ENCODE data around the gene LRRK1. TPM values are rescaled to one million over a fixed set of nuclear protein-coding genes. Genes with fewer than 3 reads are reported as not detected.

Gene LRRK1
- total and polyA plus RNA-seq, 4 donors: 5.0 to 5.3 (median 5.2) TPM

GRCh38 chr15:101086394-101087171, 167.4 kb downstream of the LRRK1 start:
- H3K4me3 ChIP-seq (ENCODE audit: low read depth, low read length): no peak overlapping the region
- 94% methylated on average over 42 of the region's 48 CpGs for WGBS (ENCODE audit: insufficient coverage)
- H3K27ac ChIP-seq (ENCODE audit: low read depth, low read length): no peak overlapping the region
- DNase-seq (ENCODE audit: low read depth in 4 of 6, low spot score in 6 of 6): no peak
- H3K4me1 ChIP-seq (ENCODE audit: control insufficient read depth, insufficient read depth, low read length): peaks cover 56% of the 10 kb centered on the region
- H3K36me3 ChIP-seq (ENCODE audit: control insufficient read depth, insufficient read depth, low read length): no peaks in the 10 kb centered on the region
- peaks cover 2% of the 10 kb centered on the region for H3K9me3 ChIP-seq (ENCODE audit: control insufficient read depth, insufficient read depth, low read length)
- H3K27me3 ChIP-seq (ENCODE audit: control insufficient read depth, insufficient read depth, low read length): no peaks in the 10 kb centered on the region

GRCh38 chr15:101087172-101087769, 168.1 kb downstream of the LRRK1 start:
- no peaks in the 10 kb centered on the region for H3K36me3 ChIP-seq (ENCODE audit: control insufficient read depth, insufficient read depth, low read length)
- DNase-seq (ENCODE audit: low read depth in 4 of 6, low spot score in 6 of 6): no peak
- H3K4me1 ChIP-seq (ENCODE audit: control insufficient read depth, insufficient read depth, low read length): peaks cover 63% of the 10 kb centered on the region
- no peak overlapping the region for H3K27ac ChIP-seq (ENCODE audit: low read depth, low read length)
- H3K27me3 ChIP-seq (ENCODE audit: control insufficient read depth, insufficient read depth, low read length): no peaks in the 10 kb centered on the region
- H3K9me3 ChIP-seq (ENCODE audit: control insufficient read depth, insufficient read depth, low read length): peaks cover 2% of the 10 kb centered on the region
- WGBS (ENCODE audit: insufficient coverage): 77% methylated on average over 9 of the region's 10 CpGs
- no peak overlapping the region for H3K4me3 ChIP-seq (ENCODE audit: low read depth, low read length)

DNA sequence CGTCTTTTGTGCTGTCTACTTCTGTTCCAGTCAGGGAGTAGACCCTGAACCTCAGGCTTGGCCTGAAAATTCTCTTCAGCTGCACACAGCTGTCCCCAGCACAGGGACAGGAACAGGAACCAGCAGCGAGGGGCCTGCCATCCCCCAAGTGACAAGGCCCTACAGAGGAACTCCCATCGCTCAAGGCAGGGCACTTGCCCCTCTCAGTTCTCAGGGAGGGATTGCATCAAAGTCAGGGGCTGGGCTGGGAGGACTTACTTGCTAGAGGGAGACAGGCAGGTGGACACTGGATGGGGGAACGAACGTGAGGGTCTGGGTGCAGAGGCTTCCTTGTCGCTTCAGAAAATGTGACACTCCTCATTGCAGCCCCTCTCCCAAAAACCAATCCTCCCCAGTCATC, 169.1 kb downstream of the LRRK1 start:
- 75% methylated on average over 2 of the region's 6 CpGs for WGBS (ENCODE audit: insufficient coverage)
- Histone ChIP-seq H3K36me3 (ENCODE audit: control insufficient read depth, insufficient read depth, low read length) (peaks cover 4% of the 10 kb centered on the region), H3K4me3 (ENCODE audit: low read depth, low read length) (no peak overlapping the region), H3K27me3 (ENCODE audit: control insufficient read depth, insufficient read depth, low read length) (no peaks in the 10 kb centered on the region), H3K27ac (ENCODE audit: low read depth, low read length) (peak overlapping the region; percentile 82), H3K9me3 (ENCODE audit: control insufficient read depth, insufficient read depth, low read length) (peaks cover 2% of the 10 kb centered on the region), H3K4me1 (ENCODE audit: control insufficient read depth, insufficient read depth, low read length) (peaks cover 72% of the 10 kb centered on the region)
- DNase-seq (ENCODE audit: low read depth in 4 of 6, low spot score in 6 of 6): no peak

DNA sequence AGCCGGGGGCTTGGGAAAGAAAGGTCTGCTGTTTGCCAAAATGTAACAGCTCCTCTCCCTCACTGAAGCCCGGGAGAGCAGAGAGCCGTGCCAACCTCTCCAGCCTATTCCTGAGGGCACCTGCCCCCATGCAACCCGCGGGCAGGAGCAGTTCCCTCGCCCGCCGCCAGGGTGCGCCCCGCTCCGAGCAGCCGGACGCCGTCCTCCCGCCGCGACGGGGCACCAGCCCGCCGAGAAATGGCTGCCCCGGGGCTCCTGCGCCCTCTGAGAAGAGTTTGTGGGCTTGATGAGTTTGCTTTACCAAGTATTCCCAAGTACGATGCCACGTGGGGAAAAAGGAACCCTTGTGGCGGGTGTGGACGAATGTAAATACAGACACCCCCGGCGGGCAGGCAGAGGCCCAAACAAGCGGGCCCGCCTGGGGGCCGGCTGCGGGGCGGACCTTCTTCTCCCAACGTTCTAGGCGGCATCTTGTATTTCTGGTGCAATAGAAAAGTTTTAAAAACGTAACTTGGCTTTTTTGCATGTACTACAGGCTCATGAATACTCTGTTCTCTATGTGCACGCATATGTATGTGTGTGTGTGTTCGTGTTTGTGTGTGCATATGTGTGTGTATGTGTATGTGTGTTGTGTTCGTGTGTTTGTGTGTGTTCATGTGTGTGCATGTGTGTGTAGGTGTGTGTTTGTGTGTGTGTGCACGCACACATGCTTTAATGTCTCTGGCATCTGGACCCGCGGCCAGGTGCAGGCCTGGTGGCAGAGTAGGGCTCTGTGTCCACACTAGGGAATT, 169.8 kb downstream of the LRRK1 start:
- peak in 2 of 6 donors; percentile 30 to 70 for DNase-seq (ENCODE audit: low read depth in 4 of 6, low spot score in 6 of 6)
- Histone ChIP-seq H3K27me3 (ENCODE audit: control insufficient read depth, insufficient read depth, low read length) (no peaks in the 10 kb centered on the region), H3K27ac (ENCODE audit: low read depth, low read length) (peak overlapping the region; percentile 82), H3K9me3 (ENCODE audit: control insufficient read depth, insufficient read depth, low read length) (peaks cover 2% of the 10 kb centered on the region), H3K4me1 (ENCODE audit: control insufficient read depth, insufficient read depth, low read length) (peaks cover 70% of the 10 kb centered on the region), H3K36me3 (ENCODE audit: control insufficient read depth, insufficient read depth, low read length) (peaks cover 4% of the 10 kb centered on the region), H3K4me3 (ENCODE audit: low read depth, low read length) (no peak overlapping the region)
- 41% methylated on average over 28 of the region's 42 CpGs for WGBS (ENCODE audit: insufficient coverage)

- peaks cover 4% of the 10 kb centered on the region for H3K36me3 ChIP-seq (ENCODE audit: control insufficient read depth, insufficient read depth, low read length)
- 72% methylated on average over 4 of the region's 9 CpGs for WGBS (ENCODE audit: insufficient coverage)
- peaks cover 70% of the 10 kb centered on the region for H3K4me1 ChIP-seq (ENCODE audit: control insufficient read depth, insufficient read depth, low read length)
- H3K27me3 ChIP-seq (ENCODE audit: control insufficient read depth, insufficient read depth, low read length): no peaks in the 10 kb centered on the region
- H3K4me3 ChIP-seq (ENCODE audit: low read depth, low read length): no peak overlapping the region
- DNase-seq (ENCODE audit: low read depth in 4 of 6, low spot score in 6 of 6): peak in 1 of 6 donors; percentile 57
- peaks cover 2% of the 10 kb centered on the region for H3K9me3 ChIP-seq (ENCODE audit: control insufficient read depth, insufficient read depth, low read length)
- H3K27ac ChIP-seq (ENCODE audit: low read depth, low read length): peak overlapping the region; percentile 82
These were observed 170.6 kb downstream of the LRRK1 start for GRCh38 chr15:101089579-101090427.

DNA sequence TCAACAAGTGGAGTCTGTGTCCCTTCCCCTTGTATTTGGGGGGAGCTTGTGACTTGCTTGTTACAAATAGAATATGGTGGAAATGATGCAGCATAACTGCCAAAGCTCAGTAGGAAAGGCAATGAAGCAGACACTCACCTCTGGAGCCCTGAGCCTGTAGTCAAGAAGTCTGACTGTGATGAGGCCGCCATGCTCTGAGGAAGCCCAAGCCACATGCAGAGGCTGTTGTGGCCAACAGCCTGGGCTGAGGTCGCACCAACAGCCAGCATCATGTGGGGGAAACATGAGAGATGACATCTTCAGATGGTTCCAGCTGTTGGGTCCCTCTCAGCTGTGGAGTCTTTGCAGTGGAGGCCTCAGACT, 171.3 kb downstream of the LRRK1 start:
- 100% methylated on average over 2 of the region's 2 CpGs for WGBS (ENCODE audit: insufficient coverage)
- Histone ChIP-seq H3K4me1 (ENCODE audit: control insufficient read depth, insufficient read depth, low read length) (peaks cover 70% of the 10 kb centered on the region), H3K36me3 (ENCODE audit: control insufficient read depth, insufficient read depth, low read length) (peaks cover 4% of the 10 kb centered on the region)

DNA sequence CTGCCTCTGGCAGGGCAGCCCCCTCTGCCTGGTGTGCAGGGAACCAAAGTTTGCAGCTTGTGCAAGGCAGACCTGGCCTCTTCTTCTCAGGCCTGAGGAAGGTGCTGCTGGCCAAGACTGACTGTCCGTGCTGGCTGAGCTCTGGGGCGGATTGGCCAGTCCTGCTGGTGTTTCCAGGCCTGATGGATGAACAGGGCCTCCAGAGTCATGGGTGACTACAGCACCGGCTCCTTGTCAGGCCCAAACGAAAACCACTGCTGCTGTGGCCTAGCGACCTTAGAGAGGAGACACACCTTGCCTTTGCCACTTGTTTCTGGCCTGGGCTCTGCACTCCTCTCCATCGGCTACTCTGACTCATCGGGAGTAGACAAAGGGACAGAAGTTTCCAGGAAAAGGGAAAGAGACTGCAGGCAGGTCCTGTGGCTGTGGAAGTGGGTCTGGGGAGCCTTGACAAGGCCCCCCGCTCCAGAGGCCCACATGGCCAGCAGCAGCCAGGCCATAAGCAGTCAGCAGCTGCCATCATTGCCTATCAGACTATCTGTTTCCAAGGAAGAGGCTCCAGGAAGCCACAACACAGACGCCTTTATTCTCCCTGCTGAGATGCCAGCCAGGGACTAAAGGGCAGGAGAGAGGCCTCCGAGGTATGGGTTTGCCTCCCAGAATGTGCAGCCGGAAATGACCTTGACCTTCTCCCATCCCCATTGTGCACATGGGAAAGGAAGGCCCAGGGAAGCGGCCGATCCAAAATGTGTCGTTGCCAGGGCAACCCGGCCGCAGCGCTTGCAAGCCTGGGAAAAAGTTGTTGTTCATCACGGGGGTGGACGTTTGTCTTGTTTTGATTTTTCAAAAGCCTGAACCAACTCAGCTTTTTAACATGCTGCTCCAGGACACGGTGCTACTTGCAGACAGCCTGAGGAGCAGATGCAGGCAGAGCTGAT, 172.2 kb downstream of the LRRK1 start:
- Histone ChIP-seq H3K4me3 (ENCODE audit: low read depth, low read length) (no peak overlapping the region), H3K36me3 (ENCODE audit: control insufficient read depth, insufficient read depth, low read length) (peaks cover 4% of the 10 kb centered on the region), H3K4me1 (ENCODE audit: control insufficient read depth, insufficient read depth, low read length) (peaks cover 70% of the 10 kb centered on the region), H3K27me3 (ENCODE audit: control insufficient read depth, insufficient read depth, low read length) (no peaks in the 10 kb centered on the region), H3K27ac (ENCODE audit: low read depth, low read length) (peak overlapping the region; percentile 82), H3K9me3 (ENCODE audit: control insufficient read depth, insufficient read depth, low read length) (peaks cover 2% of the 10 kb centered on the region)
- WGBS (ENCODE audit: insufficient coverage): 22% methylated on average over 17 of the region's 20 CpGs
- DNase-seq (ENCODE audit: low read depth in 4 of 6, low spot score in 6 of 6): peak in 4 of 6 donors; percentile 54 to 91 (median 76)

More for the DNA sequence above, 171.3 kb downstream of the LRRK1 start:
- H3K4me3 ChIP-seq (ENCODE audit: low read depth, low read length): no peak overlapping the region
- DNase-seq (ENCODE audit: low read depth in 4 of 6, low spot score in 6 of 6): no peak
- H3K9me3 ChIP-seq (ENCODE audit: control insufficient read depth, insufficient read depth, low read length): peaks cover 2% of the 10 kb centered on the region
- no peaks in the 10 kb centered on the region for H3K27me3 ChIP-seq (ENCODE audit: control insufficient read depth, insufficient read depth, low read length)
- peak overlapping the region; percentile 82 for H3K27ac ChIP-seq (ENCODE audit: low read depth, low read length)

DNA sequence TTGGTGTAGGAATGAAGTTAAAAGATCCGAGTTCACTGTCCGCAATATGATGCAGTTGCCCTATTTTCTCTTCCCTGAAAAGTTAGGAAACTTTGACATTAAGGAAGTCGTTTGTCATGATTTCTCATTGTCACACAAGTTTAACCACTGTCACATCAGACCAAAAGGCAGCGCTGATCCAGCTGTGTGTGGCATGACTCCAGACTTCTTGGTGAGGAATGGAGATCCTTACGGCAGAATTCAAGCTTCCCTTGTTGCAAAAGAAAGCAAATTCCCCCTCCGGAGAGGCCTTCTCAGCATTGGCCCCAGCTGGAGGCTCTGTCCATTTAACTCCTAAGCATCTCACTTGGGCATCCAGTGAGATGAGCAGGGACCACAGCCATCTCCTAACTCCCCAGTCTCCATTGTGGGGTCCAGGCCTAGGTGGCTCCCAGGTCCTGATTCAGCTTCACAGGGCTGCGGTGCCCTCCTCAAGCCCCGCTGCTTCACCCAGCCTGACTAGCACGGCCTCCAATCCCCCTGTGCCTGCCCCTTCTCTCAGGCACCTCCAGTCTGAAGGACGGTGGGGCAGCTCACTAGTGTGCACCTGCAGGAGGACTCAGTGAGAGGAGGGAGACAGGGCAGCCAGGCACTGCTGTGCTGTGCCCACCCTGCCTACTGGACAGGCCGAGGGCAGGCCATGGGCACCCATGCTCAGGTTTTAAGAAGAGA, 173.2 kb downstream of the LRRK1 start:
- H3K9me3 ChIP-seq (ENCODE audit: control insufficient read depth, insufficient read depth, low read length): peaks cover 2% of the 10 kb centered on the region
- peaks cover 62% of the 10 kb centered on the region for H3K4me1 ChIP-seq (ENCODE audit: control insufficient read depth, insufficient read depth, low read length)
- H3K27ac ChIP-seq (ENCODE audit: low read depth, low read length): peak overlapping the region; percentile 82
- 59% methylated on average over 6 of the region's 11 CpGs for WGBS (ENCODE audit: insufficient coverage)
- DNase-seq (ENCODE audit: low read depth in 4 of 6, low spot score in 6 of 6): peak in 2 of 6 donors; percentile 44 to 56
- H3K4me3 ChIP-seq (ENCODE audit: low read depth, low read length): no peak overlapping the region
- no peaks in the 10 kb centered on the region for H3K27me3 ChIP-seq (ENCODE audit: control insufficient read depth, insufficient read depth, low read length)
- H3K36me3 ChIP-seq (ENCODE audit: control insufficient read depth, insufficient read depth, low read length): peaks cover 4% of the 10 kb centered on the region
